ENCODE measurements around the gene PDF.

The PDF gene

DNA sequence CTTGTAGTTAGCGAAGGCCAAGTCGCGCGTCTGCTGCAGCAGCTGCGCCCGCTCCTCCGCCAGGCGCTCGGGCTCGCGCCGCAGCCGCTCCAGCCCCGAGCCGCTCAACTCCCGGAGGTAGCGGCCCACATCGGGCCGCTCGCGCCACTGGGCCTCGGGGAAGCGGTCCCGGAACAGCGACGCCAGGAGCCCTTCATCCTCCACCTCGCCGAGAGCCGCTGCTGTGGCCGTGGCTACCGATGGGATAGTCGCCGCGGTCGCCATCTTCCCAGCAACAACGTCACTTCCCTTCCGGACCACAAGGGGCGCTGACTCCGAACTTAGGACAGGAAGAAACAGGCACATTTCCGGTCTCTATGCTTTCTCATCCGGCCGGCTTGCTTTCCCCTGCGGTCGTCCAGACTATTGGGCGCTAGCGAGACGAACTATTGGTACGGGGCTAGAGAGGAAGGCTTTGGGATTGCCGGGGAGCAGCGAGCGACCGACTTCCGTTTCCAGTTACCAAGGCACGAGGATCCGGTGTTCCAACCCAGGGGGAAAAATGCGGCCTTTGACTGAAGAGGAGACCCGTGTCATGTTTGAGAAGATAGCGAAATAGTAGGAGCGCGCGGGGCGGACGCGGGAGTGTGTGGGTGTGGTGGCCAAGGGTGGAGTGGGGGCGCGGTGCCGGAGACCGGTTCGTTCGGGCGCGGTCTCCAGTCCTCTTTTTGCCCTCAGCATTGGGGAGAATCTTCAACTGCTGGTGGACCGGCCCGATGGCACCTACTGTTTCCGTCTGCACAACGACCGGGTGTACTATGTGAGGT is 9.1 kb upstream of the PDF start, which contains the start of the genes COG8 and NIP7:
Gene COG8, minus strand, starts transcription at position 276 of the 806 bp plus-strand sequence. Its CDS starts 12 bp downstream, at position 264.
Gene NIP7, plus strand, starts transcription at position 484 of the 806 bp plus-strand sequence. Its CDS starts 58 bp downstream, at position 542.
- in situ Hi-C loops (cut with MboI; ENCODE audit: low sequenced_read_pairs), result no loop called here

DNA sequence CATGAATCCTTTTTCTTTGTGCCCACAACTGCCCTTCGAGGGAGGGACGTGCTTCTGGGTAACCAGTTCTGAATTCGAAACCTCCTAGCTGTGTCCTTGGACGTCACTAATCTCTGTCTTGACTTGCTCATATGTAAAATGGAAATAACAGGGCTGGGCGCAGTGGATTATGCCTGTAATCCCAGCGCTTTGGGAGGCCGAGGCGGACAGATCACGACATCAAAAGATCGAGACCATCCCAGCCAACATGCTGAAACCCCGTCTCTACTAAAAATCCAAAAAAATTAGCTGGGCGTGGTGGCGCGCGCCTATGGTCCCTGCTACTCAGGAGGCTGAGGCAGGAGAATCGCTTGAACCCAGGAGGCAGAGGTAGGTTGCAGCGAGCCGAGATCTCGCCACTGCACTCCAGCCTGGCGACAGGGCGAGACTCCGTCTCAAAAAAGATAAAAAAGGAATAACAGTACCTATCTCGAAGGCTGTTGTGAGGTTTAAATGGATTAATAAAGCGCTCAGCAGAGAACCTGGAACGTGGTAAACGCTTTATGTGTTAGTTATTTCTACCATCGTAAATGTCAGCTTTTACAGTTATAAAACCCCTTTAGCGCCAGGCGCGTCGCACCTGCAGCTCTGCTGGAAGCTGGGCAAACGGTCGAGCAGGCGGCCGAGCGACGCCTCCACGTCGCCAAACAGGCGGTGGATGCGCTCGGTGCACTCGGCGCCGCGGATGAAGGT is 8.3 kb upstream of the PDF start:
- in situ Hi-C loops (cut with MboI; ENCODE audit: low sequenced_read_pairs), result no loop called here

- in situ Hi-C loops (cut with MboI; ENCODE audit: low sequenced_read_pairs), result no loop called here
These were observed 4.3 kb upstream of the PDF start for GRCh38 chr16:69334696-69335095.

- in situ Hi-C loops (cut with MboI; ENCODE audit: low sequenced_read_pairs), result no loop called here
These were observed 761 bp downstream of the PDF start for GRCh38 chr16:69329369-69330285.

DNA sequence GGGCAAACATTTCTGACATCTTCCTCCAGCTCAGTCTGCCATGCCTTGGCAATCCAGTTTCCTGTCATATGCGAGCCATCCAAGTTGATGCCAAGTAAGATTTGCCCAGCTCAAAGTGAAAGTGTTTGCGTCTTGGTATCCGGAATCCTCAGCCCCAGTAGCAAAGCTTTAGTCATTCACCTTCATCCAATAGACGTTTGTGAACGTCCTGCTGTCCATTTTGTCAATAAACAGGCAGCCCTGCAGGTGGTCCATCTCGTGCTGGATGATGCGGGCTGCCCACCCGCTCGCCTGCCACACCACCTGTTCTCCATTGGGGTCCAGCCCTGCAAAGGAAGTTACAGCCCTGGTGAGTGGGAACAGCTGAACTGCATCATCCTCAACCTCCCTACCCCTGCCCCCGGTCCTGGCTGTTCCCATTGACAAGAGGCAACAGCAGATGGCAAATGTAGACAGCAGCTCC is 1.5 kb downstream of the PDF start:
- in situ Hi-C loops (cut with MboI; ENCODE audit: low sequenced_read_pairs), result no loop called here

DNA sequence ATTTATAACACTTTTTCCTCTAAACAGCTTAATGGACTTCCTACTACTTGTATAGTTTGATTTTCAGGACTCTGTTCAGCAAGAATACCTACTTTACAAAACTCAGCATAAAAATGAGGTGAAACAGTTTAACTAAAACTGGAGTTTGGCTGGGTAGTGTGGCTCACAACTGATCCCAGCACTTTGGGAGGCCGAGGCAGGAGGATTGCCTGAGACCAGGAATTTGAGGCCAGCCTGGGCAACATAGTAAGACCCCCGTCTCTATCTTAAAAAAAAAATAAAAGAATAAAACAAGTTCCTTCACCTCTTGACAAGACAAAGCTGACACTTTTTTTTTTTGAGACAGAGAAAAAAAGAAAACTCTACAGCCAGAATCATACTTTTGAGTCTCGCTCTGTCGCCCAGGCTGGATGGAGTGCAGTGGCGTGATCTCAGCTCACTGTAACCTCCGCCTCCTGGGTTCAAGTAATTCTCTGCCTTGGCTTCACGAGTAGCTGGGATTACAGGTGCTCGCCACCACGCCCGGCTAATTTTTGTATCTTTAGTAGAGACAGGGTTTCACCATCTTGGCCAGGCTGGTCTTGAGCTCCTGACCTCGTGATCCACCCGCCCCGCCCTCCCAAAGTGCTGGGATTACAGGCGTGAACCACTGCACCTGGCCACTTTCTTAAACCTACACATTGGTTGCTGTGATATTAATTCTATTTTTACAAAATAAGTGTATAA is 2.6 kb downstream of the PDF start:
- in situ Hi-C loops (cut with MboI; ENCODE audit: low sequenced_read_pairs), result no loop called here

DNA sequence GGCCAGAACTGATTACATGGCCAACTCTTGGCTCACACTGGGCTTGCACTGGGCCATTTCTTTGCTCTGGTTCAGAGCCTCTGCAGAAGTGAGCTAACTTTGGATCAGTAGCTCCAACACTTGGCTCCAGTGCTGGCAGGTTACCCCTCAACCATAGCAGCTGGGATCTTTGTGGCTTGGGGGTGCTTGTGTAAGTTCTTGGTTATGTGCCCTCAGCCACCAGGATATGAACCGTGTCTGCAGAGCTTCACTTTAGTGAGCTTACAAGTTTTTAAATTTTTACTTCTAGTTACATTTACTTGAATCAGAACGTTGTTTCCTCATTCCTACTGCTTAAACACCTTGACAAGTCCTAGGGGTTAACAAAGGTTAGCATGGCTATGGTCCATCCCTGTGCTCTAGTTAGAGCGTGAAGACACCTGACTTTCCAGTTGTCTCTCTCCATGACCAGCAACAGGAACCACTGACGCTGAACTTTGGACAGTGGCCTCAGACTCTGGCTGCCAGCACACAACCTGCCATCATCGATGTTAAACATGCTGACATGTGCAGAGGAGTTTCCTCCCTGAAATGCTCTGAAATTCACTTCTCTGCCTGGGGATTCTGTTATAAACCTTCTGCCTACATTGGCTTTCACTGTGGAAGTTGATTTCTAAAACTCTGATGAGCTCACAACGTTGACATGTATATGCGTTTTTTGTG is 4.1 kb downstream of the PDF start:
- in situ Hi-C loops (cut with MboI; ENCODE audit: low sequenced_read_pairs), result no loop called here

DNA sequence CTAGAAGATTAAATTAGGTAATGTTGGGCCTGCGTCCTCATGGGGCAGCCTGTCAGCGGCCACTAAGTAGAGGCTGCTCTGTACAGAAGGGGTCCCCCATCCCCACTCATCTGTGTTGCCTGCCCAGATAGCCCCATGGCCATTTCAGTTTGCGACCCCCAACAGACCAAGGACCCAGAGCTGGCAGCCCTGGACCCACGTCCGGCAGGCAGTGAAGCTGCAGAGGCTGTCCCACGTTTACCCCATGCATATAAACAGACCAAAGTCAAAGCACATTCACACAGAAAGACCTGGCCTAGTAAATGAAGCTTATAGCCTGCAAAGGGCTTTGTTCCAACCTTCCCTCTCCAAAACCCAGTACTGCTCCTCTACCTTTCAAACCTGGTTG is 4.6 kb downstream of the PDF start:
- in situ Hi-C loops (cut with MboI; ENCODE audit: low sequenced_read_pairs), result no loop called here

GRCh38 chr16:69324585-69325253 is 5.7 kb downstream of the PDF start:
- in situ Hi-C loops (cut with MboI; ENCODE audit: low sequenced_read_pairs), result no loop called here

- in situ Hi-C loops (cut with MboI; ENCODE audit: low sequenced_read_pairs), result no loop called here
These were observed 6.3 kb downstream of the PDF start for GRCh38 chr16:69324013-69324531.

GRCh38 chr16:69323415-69323814 is 7.0 kb downstream of the PDF start:
- in situ Hi-C loops (cut with MboI; ENCODE audit: low sequenced_read_pairs), result no loop called here

DNA sequence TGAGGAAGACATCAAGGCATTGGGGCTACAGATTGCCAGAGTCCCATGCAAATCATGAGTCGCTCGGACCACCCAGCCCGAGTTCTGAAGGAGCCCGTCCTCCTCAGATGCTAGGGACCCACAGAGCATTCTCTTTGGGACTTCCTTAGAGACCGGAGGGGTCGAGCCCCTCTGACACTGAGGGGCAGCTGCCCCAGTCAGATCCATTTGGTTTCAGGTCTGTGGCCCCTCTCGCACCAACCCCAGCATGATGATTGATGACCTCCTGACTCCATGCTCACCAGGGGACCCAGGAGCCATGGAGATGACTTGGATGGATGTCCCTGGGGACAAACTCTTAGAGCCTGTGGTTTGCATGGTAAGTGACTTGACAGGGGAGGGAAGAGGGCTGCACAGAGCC is 8.0 kb downstream of the PDF start:
- in situ Hi-C loops (cut with MboI; ENCODE audit: low sequenced_read_pairs), result no loop called here

DNA sequence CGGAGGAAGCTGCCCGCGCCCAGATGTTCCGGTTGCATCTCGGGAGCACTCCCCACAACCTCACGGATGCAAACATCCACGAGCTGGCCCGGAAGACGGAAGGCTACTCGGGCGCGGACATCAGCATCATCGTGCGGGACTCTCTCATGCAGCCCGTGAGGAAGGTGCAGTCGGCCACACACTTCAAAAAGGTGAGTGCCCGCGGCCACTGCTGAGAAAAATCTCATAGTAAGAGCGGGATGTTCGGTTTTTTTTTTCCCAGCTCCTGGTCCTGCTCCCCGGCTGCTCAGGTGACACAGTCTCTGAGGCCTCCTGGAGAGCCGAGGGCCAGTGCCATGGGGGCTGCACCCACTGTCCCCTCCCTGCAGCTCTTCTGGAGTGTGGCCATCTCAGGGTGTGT is 9.3 kb downstream of the PDF start:
- in situ Hi-C loops (cut with MboI; ENCODE audit: low sequenced_read_pairs), result no loop called here

- in situ Hi-C loops (cut with MboI; ENCODE audit: low sequenced_read_pairs), result no loop called here
These were observed 9.7 kb downstream of the PDF start for GRCh38 chr16:69320740-69321073.

DNA sequence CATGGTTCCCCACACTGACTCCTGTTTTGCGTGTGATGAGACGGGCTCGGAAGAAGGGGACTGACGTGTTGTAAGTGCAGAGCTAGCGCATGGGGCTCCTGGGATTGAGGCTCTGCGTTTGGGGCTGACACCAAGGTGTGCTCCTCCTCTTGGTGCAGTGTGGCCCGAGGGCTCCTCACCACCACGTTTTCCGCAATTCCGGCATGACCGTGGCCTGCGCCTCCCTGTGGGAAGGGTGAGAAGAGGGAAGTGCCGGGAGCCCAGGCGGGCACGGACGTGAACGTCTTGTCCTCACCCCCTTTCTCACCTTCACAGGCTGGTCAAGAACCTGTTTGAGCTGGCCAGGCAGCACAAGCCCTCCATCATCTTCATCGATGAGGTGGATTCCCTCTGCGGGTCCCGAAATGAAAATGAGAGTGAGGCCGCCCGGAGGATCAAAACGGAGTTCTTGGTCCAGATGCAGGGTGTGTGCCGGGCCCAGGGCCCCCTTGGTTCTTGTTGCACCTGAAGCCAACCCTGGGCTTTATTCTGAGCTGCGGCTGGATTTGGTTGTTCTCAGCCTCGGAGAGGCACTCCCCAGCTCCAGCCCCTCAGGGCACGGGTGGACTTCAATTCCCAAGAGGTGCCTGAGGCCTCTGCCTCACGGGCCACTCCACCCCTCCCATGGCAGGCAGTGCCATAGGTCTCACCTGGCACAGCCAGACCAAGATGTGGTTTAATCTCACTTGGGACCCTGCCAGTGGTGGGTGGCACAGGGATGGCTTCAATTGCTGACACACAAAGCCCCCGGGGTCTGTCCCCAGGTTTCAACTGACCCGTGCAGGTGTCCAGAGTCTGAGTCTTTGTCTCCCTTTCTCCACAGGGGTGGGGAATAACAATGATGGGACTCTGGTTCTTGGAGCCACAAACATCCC is 10.3 kb downstream of the PDF start:
- in situ Hi-C loops (cut with MboI; ENCODE audit: low sequenced_read_pairs), result no loop called here

DNA sequence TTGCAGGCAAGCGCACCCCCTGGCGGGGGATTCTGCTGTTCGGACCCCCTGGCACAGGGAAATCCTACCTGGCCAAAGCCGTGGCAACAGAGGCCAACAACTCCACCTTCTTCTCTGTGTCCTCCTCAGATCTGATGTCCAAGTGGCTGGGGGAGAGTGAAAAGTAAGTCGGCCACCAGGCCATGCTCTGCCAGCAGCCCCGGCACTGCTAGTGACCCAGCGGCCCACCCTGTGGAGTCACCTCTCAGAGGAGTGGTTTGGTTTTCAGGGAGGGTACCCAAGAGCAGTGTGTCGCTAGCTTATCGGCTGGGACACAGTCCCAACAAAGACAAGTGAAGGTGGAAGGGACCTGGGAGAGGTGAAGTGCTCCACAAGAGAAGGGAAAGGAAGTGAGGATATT is 11.0 kb downstream of the PDF start:
- in situ Hi-C loops (cut with MboI; ENCODE audit: low sequenced_read_pairs), result no loop called here

- in situ Hi-C loops (cut with MboI; ENCODE audit: low sequenced_read_pairs), result no loop called here
These were observed 11.5 kb downstream of the PDF start for GRCh38 chr16:69318911-69319289.
